Stimulated activated CD4-positive, alpha-beta T cell treated with anti-CD3 and anti-CD28 coated beads, Interleukin-2, amount 100 ng/mL, for 48 hours (primary cell): Measurements from ENCODE around the gene TMEM141.
"Not testable (repeated sequence)": the region's sequence is repeated elsewhere in the genome, so short reads cannot be mapped to it uniquely, and the experiment has no call there.

Experiments
- DNase-seq, 2 donors: peaks; one replicate each; pipeline ENCODE4 v3.0.0-alpha.2; 2020

Gene TMEM141

DNA sequence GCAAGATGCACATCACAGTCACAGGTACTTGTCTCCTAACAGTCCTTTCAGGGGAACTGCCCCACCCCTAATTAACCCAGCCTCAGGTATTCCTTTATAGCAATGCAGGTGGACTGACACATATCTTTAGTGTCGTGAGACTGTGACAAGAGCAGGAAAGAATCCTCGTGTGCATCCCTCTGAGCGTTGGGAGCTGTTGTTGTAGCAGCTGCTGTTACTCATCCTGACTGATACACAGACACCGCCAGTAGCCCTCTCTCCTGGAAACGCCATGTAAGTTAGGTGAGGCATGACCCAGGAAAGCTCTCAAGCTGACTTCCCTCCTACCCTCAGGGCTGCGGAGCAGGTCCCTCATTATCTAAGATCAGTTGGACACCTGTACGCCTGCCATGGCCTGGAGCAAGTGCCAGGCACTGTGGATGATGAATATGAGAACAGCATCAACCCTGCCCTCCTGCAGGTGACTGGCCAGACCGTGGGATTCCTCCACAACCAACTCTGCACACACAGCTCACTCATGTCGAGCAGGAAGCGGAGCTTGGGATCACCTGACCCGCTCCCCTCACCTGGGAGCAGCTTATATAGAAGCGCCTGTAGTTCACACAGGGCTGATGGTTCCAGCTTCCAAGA is 16.6 kb upstream of the TMEM141 start:
- no peak for DNase-seq

DNA sequence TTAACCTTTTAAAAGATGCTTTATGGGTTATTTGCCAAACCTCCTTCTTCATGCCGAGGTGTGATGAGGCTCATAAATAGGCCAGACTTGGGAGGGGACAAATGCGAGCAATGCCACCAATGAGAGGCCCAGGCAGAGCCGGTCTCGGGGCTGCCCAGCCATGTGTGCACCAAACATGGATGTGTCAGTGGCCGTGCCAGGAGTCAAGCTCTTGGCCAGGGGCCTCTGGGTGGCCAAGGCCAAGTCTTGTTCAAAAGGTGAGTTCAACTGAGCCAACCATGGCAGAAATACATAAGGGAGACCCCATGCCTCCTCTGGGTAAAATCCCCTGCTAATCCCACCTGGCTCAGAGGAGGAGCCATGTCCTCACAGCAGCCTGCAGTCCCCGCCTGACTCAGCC is 16.0 kb upstream of the TMEM141 start:
- no peak for DNase-seq

- no peak for DNase-seq
These were observed 14.2 kb upstream of the TMEM141 start for GRCh38 chr9:136776947-136777346.

GRCh38 chr9:136777359-136777758 is 13.8 kb upstream of the TMEM141 start:
- DNase-seq: no peak

DNA sequence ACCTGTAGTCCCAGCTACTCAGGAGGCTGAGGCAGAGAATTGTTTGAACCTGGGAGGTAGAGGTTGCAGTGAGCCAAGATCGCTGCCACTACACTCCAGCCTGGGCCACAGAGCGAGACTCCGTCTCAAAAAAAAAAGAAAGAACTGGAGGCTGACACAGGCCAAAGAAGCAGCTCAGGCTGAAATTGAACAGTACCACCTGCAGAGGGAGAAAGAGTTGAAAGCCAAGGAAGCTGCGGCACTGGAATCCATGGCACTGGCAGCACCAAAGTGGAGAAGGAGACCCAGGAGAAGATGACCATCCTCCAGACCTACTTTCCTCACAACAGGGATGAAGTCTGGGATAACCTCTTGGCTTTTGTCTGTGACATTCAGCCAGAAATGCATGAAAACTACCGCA is 11.3 kb upstream of the TMEM141 start:
- no peak for DNase-seq

GRCh38 chr9:136782452-136782851 is 8.7 kb upstream of the TMEM141 start:
- no peak for DNase-seq

GRCh38 chr9:136784249-136784996 is 6.7 kb upstream of the TMEM141 start:
- no peak for DNase-seq

DNA sequence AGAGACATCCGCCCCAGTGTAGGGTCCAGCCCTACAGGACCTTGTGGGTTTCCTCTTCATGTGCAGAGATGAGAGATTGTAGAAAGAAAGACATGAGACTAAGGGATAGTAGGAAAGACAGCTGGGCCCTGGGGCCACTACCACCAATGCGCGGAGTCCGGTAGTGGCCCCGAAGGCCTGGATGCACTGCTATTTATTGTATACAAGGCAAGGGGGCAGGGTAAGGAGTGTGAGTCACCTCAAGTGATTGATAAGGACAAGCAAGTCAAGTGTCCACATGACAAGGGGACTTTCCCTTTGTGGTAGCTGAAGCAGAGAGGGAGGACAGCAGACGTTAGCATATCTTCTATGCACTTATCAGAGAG is 6.2 kb upstream of the TMEM141 start:
- no peak for DNase-seq

GRCh38 chr9:136785565-136786355 is 5.4 kb upstream of the TMEM141 start:
- DNase-seq: not testable (repeated sequence)

GRCh38 chr9:136786451-136786850 is 4.7 kb upstream of the TMEM141 start:
- no peak for DNase-seq

DNA sequence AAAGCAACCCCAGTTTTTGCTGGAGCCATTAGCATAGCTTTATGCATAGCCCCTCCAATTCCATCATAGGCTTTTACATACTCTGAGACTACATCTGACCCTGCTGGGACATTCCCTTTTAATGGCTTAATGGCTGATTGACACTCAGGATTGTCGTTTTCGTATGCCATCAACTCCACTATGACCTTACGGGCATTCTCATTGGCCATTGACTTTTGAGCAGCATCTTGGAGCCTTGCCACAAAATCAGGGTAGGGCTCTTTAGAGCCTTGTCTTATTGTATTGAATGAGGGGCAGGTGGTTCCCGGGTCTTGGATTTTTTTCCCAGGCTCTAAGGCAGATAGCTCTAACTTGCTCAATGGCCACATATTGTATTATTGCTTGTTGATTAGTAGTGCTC is 4.2 kb upstream of the TMEM141 start:
- not testable (repeated sequence) for DNase-seq

DNA sequence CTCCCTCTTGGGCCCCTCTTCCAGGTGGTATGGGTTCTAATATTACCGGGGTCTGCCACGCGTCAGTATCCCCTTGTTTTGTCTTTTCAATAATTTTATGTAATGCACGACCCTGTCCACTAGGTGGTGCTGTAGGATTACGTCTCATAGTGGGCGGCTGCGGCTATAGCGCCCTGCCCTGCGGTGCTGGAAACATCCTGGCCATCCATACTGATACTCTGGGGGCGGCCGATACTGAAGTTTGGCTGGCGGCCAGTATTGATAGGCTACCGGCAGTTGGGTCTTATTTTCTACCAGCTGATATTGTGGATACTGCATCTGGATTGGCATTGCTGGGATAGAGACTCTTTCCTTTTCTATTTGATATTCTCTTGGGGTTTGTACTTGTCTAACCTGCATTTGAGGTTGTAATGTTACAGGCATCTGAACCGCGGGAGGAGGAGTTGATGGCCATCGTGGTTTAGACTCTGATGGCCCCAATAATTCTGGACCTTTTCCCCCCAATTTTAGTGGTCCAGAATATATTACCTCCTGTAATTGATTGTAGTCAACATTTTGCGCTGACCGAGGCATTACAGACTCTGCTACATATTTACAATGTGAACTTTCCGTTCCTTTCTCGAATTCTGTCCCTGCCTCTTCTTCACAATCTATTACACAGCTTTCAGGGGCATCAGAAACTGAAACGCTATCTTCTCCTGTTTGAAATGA is 3.3 kb upstream of the TMEM141 start:
- peak; percentile 70 to 73 for DNase-seq

DNA sequence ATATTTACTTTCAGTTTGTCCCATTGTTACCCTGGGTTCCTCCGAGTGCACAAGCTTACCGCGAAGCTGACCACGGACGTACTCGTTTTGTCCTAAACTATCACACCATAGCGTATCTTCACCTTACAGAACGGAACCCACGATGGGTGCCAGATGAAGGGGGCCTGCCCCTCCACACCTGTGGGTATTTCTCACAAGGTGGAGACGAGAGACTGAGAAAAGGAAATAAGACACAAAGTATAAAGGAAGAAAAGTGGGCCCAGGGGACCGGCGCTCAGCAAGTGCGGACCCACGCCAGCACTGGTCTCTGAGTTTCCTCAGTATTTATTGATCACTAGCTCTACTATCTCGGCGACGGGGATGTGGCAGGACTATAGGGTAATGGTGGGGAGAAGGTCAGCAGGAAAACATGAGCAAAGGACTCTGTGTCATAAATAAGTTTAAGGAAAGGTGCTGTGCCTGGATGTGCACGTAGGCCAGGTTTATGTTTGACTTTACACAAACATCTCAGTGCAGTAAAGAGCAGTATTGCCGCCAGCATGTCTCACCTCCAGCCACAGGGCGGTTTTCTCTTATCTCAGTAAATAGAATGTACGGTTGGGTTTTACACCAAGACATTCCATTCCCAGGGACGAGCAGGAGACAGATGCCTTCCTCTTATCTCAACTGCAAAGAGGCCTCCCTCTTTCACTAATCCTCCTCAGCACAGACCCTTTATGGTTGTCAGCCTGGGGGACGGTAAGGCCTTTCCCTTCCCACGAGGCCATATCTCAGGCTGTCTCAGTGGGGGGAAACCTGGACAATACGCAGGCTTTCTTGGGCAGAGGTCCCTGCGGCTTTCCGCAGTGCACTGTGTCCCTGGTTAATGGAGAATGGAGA is 2.3 kb upstream of the TMEM141 start:
- not testable (repeated sequence) for DNase-seq

- DNase-seq: no peak
These were observed 1.6 kb upstream of the TMEM141 start for GRCh38 chr9:136789523-136789937.

GRCh38 chr9:136791516-136792276 is 552 bp downstream of the TMEM141 start:
- peak; percentile 50 to 66 for DNase-seq

- DNase-seq: no peak
These were observed 1.4 kb downstream of the TMEM141 start for GRCh38 chr9:136792321-136793085.

GRCh38 chr9:136793086-136793946 is 2.2 kb downstream of the TMEM141 start:
- no peak for DNase-seq

DNA sequence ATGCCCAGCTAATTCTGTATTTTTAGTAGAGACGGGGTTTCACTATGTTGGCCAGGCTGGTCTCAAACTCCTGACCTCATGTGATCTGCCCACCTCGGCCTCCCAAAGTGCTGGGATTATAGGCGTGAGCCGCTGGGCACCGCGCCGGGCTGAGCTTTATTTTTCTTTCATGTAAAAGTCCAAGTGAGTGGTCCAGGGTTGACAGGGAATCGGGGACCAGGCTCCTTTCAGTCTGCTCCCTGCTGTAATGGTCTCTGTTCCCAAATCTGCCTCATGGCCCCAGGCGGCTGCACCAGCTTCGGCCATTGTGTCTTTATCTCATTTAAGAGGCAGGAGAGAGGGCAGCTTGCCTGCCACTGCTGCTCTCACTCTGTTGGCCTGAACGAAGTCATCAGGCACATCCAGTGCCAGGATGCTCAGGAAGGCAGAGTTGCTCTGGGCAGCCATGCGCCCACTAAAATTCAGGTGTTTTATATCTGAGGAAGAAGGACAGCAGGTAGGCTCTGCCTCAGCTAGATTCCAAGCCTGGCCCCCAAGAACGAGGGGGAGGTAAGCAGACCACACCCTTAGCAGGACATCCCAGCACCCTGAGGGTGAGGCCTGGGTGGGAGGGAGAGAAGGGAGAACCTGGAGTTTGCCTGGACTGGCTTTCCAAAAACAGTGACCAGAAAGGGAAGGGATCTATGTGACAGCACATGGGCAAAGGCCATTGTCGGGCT is 3.3 kb downstream of the TMEM141 start:
- DNase-seq: no peak

GRCh38 chr9:136795000-136795348 is 3.8 kb downstream of the TMEM141 start:
- DNase-seq: no peak
